HG02981 (cell line): ENCODE results near the gene CRHR1.

Experiments
- ATAC-seq: cut with Tn5 transposase; IDR thresholded peaks from one replicate; pipeline ENCODE4 v1.9.1; 2021; ENCODE audit warnings: mild to moderate bottlenecking, moderate library complexity; ENCODE audit not compliant: unreplicated experiment

CRHR1 gene

GRCh38 chr17:45788057-45788456 lies 3.9 kb downstream of the CRHR1 start:
- no peak for ATAC-seq

GRCh38 chr17:45789874-45790273 lies 5.8 kb downstream of the CRHR1 start:
- ATAC-seq, result no peak

GRCh38 chr17:45790296-45790922 lies 6.3 kb downstream of the CRHR1 start:
- ATAC-seq, result no peak

- no peak for ATAC-seq
Measured at GRCh38 chr17:45791041-45791582, 7.0 kb downstream of the CRHR1 start.

GRCh38 chr17:45791935-45792334 lies 7.8 kb downstream of the CRHR1 start:
- no peak for ATAC-seq

- ATAC-seq, result no peak
Measured at GRCh38 chr17:45792437-45792836, 8.3 kb downstream of the CRHR1 start.

- ATAC-seq, result no peak
Measured at GRCh38 chr17:45792995-45793755, 9.1 kb downstream of the CRHR1 start.

- ATAC-seq, result no peak
Measured at GRCh38 chr17:45793999-45794540, 9.9 kb downstream of the CRHR1 start.

GRCh38 chr17:45794840-45795239 lies 10.7 kb downstream of the CRHR1 start:
- ATAC-seq, result no peak

- ATAC-seq, result no peak
Measured at GRCh38 chr17:45800816-45801215, 16.7 kb downstream of the CRHR1 start.

GRCh38 chr17:45801421-45801820 lies 17.3 kb downstream of the CRHR1 start:
- no peak for ATAC-seq

GRCh38 chr17:45808845-45809244 lies 24.7 kb downstream of the CRHR1 start:
- ATAC-seq, result no peak

GRCh38 chr17:45809499-45809898 lies 25.4 kb downstream of the CRHR1 start:
- ATAC-seq, result no peak

- no peak for ATAC-seq
Measured at GRCh38 chr17:45812102-45812501, 28.0 kb downstream of the CRHR1 start.

GRCh38 chr17:45813048-45813725 lies 29.1 kb downstream of the CRHR1 start:
- no peak for ATAC-seq

GRCh38 chr17:45814622-45815606 lies 30.8 kb downstream of the CRHR1 start:
- no peak for ATAC-seq

GRCh38 chr17:45815752-45816151 lies 31.6 kb downstream of the CRHR1 start:
- no peak for ATAC-seq

- no peak for ATAC-seq
Measured at GRCh38 chr17:45818041-45818440, 33.9 kb downstream of the CRHR1 start.

GRCh38 chr17:45818699-45819098 lies 34.6 kb downstream of the CRHR1 start:
- ATAC-seq, result no peak

GRCh38 chr17:45819632-45820031 lies 35.5 kb downstream of the CRHR1 start:
- no peak for ATAC-seq
